Mesenteric fat pad (tissue), 1 donor: ENCODE results near the gene SOX4. TPM values are rescaled to one million over a fixed set of nuclear protein-coding genes. Genes with fewer than 3 reads are reported as not detected.
"Not testable (repeated sequence)": the region's sequence is repeated elsewhere in the genome, so short reads cannot be mapped to it uniquely, and the experiment has no call there.

Experiments
- DNase-seq: peaks from one replicate; pipeline ENCODE4 v3.0.0-alpha.2; 2020; ENCODE audit warnings: low spot score
- long read RNA-seq: library from polyadenylated mRNA; unstranded; transcript quantifications from one replicate; pipeline ENCODE4 v2.0.0, GENCODE V29; 2020
- total RNA-seq: library from RNA; stranded (reverse); fragmentation: NEBNext Ultra II Directional; extraction: Animal tissue kit (Norgen Biotek cat#: 25700); gene quantifications from one replicate; pipeline ENCODE4 v1.2.1, GENCODE V29; 2021
- donor health status: DM: yes; HTN: yes; CAD: no.

The SOX4 gene
- 14.4 TPM for total RNA-seq
- long read RNA-seq, full-length matches to known transcripts, result 18 of 18 reads
- long read RNA-seq, partial matches to known transcripts, result 0 of 18 reads
- long read RNA-seq, other reads (novel, unspliced or antisense), result 0 of 18 reads

DNA sequence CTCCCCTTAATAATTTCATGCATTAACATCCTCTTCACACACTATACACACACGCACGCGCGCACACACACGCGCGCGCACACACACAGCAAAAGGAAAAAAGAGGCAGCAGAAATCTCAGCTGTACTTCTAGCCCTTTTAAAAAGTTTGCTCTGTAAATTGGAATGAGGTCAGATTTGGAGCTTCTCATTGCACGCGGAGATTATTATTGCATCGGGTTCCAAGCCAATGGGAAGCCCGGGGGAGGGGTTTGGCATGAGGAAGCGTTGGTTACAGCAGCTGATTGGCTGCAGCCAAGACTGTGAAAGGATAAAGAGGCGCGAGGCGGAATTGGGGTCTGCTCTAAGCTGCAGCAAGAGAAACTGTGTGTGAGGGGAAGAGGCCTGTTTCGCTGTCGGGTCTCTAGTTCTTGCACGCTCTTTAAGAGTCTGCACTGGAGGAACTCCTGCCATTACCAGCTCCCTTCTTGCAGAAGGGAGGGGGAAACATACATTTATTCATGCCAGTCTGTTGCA is at the start of gene SOX4:
Gene SOX4 (plus strand): TSS at position 340 of the 515 bp plus-strand sequence. CDS start 784 bp downstream, outside the sequence.
- DNase-seq, result peak; percentile 92

DNA sequence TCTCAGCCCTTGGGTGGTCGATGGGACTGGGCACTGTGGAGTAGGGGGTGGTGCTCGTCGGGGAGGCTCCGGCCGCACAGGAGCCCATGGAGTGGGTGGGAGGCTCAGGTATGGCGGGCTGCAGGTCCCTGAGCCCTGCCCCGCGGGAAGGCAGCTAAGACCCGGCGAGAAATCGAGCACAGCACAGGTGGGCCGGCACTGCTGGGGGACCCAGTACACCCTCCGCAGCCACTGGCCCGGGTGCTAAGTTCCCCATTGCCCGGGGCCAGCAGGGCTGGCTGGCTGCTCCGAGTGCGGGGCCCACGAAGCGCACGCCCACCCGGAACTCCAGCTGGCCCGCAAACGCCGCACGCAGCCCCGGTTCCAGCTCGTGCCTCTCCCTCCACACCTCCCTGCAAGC is 41.3 kb upstream of the SOX4 start:
- DNase-seq, result not testable (repeated sequence)

DNA sequence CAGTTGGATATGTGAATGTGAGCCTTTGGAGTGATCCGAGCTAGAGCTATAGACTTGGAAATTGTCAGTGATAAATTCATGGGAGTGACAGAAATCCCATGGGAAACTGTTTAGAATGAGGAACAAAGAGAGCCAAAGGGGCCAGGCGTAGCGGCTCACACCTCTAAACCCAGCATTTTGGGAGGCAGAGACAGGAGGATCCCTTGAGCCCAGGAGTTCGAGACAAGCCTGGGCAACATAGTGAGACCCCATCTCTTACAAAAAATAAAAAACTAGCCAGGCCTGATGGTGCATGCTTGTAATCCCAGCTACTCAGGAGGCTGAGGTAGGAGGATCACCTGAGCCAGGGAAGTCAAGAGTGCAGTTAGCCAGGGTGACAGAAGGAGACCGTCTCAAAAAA is 39.3 kb upstream of the SOX4 start:
- DNase-seq, result no peak

DNA sequence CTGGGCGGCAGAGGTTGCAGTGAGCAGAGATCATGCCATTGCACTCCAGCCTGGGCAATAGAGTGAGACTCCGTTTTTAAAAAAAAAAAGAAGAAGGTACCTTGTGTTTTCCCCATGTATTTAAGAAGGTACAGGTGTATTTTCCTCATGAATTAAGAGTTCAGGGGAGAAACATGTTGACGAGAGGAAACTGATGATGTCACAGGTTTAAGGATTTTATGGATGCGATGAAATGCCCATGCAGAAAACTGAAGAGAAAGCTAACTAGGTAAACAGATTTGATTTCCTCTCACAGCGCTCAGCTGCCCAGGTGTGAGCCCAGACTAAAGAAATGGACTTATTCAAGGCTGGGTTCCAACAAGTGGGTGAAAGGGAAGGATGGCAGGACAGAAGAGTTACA is 38.4 kb upstream of the SOX4 start:
- no peak for DNase-seq

DNA sequence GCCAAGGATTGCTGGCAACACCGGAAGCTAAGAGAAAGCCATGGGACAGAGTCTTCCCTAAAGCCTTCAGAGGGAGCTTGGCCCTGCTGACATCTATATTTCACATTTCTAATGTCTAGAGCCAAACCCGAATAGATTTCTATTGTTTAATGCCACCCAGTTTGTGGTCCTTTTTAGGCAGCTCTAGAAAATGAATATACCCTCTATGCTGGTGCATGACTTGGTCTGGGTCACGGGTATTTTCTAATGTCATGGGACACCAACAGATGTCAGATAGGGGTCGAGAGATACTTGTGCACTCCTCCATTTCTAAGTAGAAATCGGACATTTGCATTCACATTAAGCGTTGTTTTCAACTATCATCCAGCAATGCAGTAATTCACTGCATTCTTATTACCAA is 37.0 kb upstream of the SOX4 start:
- no peak for DNase-seq

DNA sequence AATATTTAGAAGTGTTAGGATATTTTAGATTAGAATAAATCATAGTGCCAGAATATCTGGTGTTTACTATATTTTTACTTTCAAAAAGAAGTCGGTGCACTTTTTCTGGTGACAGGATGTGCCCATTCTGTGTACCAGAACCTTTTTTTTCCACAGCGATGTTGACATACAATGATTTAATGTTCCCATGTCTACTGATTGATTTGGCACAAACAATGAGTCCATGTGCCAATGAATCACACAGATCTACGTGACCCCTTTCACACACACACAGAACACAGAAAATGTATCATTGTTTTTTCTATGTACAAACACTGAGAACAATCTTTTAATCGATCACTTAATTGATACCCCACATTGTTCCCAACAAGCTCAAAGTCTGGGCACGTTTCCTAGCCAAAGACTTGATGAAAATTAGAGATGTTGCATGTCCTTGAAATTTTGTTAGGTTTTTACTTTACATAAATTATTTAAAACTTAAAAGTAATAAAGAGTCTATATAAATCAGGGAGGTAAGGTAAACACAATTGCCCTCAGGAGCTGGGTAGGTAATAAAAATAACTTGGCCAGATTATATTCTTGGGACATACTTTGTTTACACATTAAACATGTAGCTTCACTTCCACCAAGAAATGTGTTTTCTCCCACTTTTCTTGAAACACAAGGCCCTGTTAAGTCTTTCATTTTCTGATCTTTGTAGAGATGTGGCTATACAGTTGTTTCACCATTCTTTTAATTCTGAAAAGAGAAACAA is 36.4 kb upstream of the SOX4 start:
- DNase-seq, result no peak

DNA sequence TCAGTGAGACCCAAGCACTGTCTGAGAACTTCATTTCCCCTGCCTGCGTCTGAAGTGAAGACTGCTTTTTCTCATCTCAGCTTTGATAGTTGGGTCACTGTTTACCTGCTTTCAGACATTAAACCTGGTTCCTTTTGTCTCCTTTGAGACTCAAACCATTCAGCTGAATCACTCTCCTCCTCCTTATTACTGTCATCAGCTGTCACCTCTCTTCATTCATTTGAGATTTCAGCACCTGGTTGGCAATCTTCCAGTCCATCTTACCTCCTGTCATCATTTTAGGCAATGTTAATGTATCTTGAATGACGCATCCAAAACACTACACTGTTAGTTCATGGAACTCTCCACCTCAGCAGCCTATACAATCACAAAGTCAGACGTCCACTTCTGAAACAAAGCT is 34.3 kb upstream of the SOX4 start:
- DNase-seq, result no peak

DNA sequence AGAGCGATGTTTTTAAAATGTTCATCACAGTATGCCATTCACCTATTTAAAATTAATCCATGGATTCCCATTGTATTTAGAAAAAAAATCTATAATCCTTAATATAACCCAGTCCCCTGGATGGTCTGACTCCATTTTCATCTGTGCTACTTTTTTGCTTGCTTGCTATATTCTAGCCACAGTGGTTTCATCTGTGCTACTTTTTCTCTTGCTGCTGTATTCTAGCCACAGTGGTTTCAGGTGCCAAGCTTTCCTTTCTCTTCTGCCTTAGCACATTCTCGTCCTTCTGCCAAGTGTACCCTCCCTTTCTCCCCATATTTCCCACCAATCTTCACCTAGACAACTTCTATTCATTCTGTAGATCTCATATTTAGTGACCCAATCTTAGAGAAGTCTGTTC is 33.3 kb upstream of the SOX4 start:
- no peak for DNase-seq

DNA sequence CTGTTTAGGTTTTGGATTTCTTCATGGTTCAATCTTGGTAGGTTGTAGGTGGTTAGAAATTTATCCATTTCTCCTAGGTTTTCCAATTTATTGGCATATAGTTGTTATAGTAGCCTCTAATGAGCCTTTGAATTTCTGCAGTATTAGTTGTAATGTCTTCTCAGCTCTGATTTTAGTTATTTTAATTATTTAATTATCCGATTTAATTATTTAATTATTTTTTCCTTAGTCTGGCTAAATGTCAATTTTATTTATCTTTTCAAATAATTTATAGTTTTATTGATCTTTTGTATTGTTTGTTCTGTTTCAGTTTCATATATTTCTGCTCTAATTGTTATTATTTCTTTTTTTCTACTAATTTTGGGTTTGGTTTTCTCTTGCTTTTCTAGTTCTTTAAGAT is 28.1 kb upstream of the SOX4 start:
- DNase-seq, result no peak

DNA sequence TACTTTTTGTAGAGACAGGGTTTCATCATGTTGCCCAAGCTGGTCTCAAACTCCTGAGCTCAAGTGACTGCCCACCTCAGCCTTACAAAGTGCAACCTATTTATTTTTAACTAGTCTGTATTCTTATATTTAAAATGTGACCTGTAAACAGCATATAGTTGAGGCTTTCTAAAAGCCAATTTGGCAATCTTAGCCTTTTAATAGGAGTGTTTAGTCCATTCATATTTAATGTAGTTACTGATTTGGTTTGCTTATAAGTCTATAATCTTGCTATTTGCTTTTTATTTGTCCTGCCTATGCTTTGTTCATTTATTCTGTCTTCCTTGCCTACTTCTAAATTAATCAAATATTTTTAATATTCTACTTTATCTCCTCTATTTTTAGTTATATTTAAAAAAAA is 15.0 kb upstream of the SOX4 start:
- no peak for DNase-seq

DNA sequence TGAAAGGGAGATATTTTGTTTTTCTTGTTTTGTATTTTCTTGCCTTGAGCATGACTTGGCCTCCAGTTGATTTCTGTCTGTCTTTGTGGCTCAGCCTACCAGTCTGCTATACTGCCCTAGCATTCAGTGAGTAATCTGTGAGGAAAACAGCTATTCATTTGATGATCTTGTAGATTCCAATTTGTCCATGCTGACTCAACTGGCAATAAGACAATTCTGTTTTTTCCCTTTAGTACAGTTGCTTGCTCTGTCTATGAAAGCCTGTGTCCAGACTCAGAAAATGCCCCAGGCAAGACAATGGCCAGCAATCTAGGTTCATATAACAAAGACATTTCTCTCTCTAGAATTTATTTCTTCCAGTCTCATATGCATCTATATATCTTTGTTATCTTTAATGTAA is 10.9 kb upstream of the SOX4 start:
- DNase-seq, result no peak

DNA sequence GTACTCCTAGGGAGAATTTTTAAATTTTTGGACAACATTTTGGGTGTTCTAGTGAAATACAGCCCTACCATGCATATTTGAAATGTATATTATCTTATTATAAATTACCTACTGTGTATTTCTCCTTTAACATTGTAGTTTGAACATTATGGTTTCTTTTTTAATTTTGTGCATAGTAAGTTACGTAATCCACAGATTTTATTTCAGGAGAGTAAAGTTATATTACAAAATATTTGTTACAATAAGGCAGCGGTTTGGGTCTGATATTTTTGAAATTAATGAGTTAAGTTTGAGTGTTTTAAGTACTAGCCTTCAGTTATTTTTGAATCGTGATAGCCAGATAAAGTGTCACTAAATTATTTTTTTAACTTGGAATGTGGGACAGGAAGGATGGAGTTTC is 7.3 kb upstream of the SOX4 start:
- no peak for DNase-seq

DNA sequence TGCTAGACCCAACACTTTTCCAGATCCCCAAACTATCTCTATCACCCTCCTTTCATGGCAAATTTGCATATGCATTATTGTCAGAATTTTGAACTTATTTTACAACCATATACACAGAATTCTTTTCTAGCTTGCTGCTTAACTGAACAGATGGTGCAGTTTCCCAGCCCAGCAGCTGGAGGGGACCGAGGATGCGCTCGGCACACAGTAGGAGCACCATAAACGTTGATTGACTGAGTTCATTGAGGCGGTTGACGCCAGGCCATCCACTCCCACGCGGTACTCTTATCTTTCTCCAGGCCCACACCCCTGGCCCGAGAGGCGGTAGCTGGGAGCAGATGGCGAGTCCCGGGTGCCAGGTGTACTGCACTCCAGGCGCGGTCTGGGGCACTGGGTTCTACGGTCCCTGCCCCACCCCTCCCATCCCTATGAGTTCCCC is 6.8 kb upstream of the SOX4 start:
- DNase-seq, result no peak

DNA sequence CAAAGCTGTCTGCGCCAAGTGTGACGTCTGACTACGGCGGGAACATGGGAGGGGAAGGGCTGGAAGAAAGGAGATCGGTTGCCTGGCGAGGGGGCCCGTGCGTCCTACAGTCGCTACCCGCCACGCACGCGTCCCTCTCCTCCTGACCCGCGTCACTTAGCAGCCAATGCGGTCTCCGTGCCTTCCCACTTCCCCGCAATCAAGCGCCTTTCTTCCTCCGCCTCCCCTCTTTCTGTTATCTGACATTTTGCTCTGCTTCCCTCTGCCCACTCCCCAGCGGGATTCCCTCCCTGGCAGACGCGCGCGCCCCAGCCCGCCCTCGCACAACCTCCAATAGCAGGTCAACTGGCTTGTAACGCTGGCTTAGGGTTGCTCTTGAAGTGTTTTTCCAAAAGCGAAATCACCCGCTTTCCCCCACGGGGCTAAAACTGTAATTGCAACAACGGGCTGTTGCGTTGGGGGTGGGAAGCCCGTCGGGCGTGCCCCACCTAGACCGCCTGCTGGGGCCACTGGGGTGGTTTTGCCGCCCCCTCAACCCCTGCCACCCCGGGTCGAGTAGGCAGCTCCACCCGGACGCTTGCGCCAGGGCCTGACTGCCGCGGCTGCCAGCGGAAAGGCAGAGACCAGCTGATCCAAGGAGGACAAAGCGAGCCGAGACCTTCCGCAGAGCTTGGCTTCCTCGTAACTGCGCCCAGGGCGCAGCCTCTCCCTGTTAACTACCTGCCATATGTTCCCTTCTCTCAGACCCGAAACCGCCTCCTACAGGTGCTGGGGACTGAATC is 6.2 kb upstream of the SOX4 start:
- no peak for DNase-seq

DNA sequence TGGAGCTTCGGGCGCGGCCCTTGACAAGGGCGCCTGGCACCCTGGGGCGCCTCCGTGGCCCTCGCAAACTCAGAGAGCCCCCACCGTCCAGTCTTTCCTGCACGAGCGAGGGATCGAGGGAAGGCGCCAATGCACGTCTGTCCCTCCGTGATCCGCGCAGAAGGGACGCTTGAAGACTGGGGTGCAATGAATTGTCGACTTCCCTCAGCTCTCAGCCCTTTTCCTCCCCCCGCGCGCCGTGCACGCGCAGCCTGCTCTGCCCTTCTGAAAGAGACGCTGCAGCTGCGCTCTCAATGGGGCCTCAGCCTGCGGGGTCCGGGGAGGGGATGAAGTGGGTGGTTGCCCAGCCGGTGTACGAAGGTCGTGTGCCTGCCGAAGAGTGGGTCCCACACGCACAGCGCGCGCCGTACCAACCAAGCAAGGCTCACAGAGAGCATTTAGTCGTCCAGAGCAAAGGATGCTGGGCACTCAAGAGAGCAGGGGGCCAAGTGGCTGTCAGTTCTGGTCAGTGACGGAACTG is 5.5 kb upstream of the SOX4 start:
- DNase-seq, result no peak

DNA sequence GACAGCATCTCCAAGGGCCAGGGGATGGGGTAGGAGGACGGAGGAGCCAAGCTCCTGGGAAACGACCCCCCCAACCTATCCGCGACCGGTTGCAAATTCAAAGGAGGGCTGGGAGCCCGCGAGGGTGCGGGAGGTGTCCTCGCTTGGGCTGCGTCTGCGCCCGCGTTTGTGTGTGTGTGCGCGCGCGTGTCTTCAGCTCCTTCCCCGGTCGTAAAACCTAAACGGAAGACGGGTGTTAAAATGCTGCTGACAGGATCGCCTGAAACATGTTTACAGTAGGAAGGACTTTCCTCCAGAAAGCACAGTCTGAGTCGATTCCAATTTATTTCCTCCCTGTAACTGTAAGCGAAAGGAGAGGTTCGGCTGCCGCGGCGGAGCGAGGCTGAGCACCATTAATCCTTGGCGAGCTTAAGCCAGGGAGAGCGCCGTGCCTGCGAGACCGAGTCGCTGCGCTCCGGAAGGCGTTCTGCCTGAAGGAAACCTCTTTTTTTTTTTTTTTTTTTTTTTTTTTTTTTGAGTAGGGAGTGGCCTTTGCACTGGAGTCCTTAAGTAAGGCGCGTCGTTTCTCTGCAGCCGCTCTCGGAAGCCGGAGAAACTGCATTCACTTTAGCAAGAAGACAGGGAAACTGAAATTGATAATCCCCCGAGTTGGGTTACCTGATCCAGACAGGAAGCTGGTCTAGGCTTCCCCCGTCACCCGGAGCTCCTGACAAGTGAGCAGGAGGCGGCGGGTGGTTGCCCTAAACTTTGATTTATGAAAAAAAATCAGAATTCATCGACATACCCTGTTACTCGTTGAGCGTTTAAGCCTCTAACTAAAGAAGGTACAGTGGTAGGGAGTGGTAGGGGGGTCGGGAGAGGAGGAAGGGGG is 4.8 kb upstream of the SOX4 start:
- DNase-seq, result no peak

DNA sequence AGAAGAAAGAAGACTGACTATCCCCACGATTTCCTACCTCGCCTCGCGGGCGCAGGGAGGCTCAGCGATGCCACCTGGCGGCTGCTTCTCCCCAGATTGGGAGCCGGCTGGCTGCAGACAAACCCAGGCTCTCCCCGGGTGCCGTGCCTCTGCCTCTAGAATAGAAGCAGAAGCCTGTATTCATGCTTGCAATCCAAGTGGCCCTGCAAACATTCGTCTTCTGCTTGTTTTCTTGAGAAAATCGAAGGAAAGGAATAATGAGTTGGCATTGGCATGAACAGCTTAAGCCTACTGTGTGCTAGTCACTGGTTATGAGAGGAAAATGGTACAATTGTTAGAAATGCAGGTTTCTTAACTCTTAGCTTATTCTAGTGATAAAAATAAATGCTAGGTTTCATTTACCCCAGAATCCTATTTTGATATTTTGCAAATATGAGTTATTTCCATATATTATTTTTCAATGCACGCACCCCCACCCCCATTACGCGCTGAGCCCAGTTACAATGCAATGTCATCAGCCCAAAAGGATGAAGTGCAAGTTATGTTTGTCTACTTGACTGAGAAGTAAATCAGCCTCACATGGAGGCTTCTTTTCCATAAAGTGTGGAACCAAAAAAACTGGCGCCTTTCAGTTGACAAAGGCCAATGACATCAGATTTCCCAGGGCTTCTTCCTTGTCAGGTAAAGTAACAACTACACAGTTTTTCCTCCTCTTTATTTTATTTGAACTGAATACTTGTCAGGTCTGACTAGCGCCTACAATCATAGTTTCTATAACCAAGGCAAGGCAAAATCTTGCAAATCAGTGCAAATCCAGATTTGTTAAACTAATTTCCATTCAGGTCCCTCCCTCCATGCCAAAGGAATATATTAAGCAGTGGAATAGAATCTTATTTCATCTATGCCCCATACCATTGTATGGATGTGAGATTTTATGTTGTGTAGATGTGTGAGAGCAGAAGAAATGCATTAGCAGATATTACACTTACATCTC is 3.9 kb upstream of the SOX4 start:
- peak; percentile 94 for DNase-seq

DNA sequence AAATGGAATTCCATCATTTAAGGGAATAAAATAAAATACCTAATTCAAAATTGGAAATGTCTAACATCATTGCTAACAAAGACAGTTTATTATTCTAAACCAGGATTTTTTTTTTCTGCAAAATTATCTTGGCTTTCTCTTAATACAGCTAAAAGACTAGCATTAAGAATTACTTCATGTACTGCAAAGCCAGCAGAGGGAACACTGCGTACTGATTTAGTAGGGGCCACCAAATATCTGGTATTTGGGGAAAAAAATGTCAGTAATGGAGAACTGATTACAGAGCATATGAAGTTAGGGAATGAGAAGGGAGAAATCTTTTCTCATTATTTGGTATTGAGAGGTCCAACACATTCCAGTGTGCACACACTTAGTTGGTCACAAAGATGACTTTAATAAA is 3.2 kb upstream of the SOX4 start:
- DNase-seq, result no peak

DNA sequence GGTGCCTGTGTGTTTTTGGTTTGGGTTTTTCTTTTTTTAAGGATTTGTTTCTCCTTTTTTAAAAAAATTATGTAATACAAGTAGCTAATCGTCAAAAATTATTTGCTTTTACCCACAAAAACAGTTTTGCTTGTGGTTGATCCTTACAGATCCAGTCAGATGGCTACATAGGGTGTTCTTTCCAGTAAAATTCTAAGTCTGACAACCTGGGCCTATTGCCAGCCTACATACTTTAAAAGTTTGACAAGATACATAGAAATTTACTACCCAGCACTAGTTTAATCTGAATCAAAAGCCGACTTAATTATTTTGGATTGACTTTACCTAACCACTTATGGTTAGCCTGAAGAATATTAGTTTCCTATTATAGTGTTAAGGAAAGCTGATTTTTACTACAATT is 2.1 kb upstream of the SOX4 start:
- DNase-seq, result no peak

DNA sequence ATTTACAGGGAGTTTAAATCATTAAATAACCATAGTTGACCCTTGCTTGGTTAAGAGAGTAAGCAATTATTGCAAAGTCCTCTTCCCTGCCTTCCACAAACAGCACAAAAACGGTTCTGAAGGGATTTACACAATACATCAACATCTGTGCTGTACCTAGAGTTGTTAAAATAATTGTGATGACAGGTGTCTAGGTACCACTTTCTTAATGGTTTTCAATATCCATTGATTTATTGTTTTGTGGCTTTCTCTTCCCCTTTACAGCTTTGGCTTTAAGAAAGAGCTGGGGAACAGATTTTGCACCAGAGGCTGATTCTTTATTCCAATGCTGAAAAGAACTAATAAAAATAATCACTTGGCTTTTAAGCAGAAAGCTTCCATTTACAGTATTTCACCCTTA is 598 bp upstream of the SOX4 start:
- DNase-seq, result no peak
